Esophagus squamous epithelium (tissue), 5 donors: ENCODE results near the gene IFNG. TPM values are rescaled to one million over a fixed set of nuclear protein-coding genes. Genes with fewer than 3 reads are reported as not detected.

ENCODE experiments used
- DNase-seq: peaks from one replicate; lab custom pipeline; 2025; lab: John Stamatoyannopoulos, UW
- H3K27ac ChIP-seq, 4 donors: fragments of 200-600 bp; sonication (generic); one replicate each; pipeline ENCODE4 v1.5.1; 2016 to 2019; ENCODE audit warnings: mild to moderate bottlenecking in 1 of 4
- H3K27me3 ChIP-seq, 4 donors: fragments of 200-600 bp; sonication (generic); 1 replicate in 3 of 4; 2 replicates in 1 of 4; pipeline versions ENCODE4 v1.5.1 to v1.6.0; 2017 to 2021; ENCODE audit warnings: antibody characterized with exemption in 1 of 4
- H3K36me3 ChIP-seq, 3 donors: fragments of 200-600 bp; sonication (generic); one replicate each; pipeline ENCODE4 v1.5.1; 2016 to 2019
- H3K4me1 ChIP-seq, 3 donors: fragments of 200-600 bp; sonication (generic); one replicate each; pipeline ENCODE4 v1.5.1; 2017 to 2019
- H3K4me3 ChIP-seq, 4 donors: fragments of 200-600 bp; sonication (generic); 1 replicate in 3 of 4; 2 replicates in 1 of 4; pipeline ENCODE4 v1.5.1; 2016 to 2019; ENCODE audit warnings: mild to moderate bottlenecking in 2 of 4, moderate library complexity in 1 of 4
- H3K9me3 ChIP-seq, 3 donors: fragments of 200-600 bp; sonication (generic); one replicate each; pipeline ENCODE4 v1.5.1; 2016 to 2019
- CTCF ChIP-seq, 6 experiments: fragments of 450-650 bp in 4 of 6; fragments of 200-600 bp in 2 of 6; sonication (generic) in 2 of 6; IDR thresholded peaks; one replicate each; pipeline ENCODE4 v1.5.1; 2016 to 2019; ENCODE audit warnings: antibody characterized with exemption in 6 of 6, mild to moderate bottlenecking in 4 of 6, moderate library complexity in 4 of 6
- POLR2A ChIP-seq, 4 donors: fragments of 450-650 bp; IDR thresholded peaks; one replicate each; pipeline ENCODE4 v1.6.1; 2017; ENCODE audit warnings: antibody characterized with exemption in 4 of 4, mild to moderate bottlenecking in 4 of 4, moderate library complexity in 3 of 4
- WGBS, 2 donors: methylation state at CpG; one replicate each; pipeline ENCODE4 v1.1.5; 2018; 5-methylcytosine and 5-hydroxymethylcytosine counted together
- intact Hi-C: fragments of 100-400 bp; cut with DNase I; formaldehyde crosslinking; loops from one replicate; pipeline ENCODE4 v1.15.0; 2022
- total RNA-seq, 4 donors: library from RNA; depleted of rRNA; stranded (reverse); fragments of >200 nt; gene quantifications; one replicate each; pipeline ENCODE4 v1.1.0, GENCODE V29; 2016
- donor health status: DM: yes; HTN: yes; CAD: no.

The IFNG gene
- total RNA-seq, 4 donors from 2014 or later: not detected

GRCh38 chr12:68111995-68112394, 47.5 kb downstream of the IFNG start:
- H3K27ac ChIP-seq: no peak overlapping the region
- TF ChIP-seq CTCF (IDR thresholded peaks at IDR 0.05): no peak
- no peak for TF ChIP-seq POLR2A (IDR thresholded peaks at IDR 0.05)
- DNase-seq: no peak
- no peak overlapping the region for H3K4me3 ChIP-seq
- intact Hi-C loops: no loop called here
- no peaks in the 10 kb centered on the region for H3K27me3 ChIP-seq
- H3K4me1 ChIP-seq: no peaks in the 10 kb centered on the region
- H3K9me3 ChIP-seq: no peaks in the 10 kb centered on the region
- no peaks in the 10 kb centered on the region for H3K36me3 ChIP-seq

GRCh38 chr12:68109444-68110217, 49.9 kb downstream of the IFNG start:
- no peaks in the 10 kb centered on the region for H3K4me1 ChIP-seq
- no peak for DNase-seq
- no peaks in the 10 kb centered on the region for H3K36me3 ChIP-seq
- WGBS, 2 donors: 55 to 64% methylated on average over 1 of the region's 1 CpG
- H3K27me3 ChIP-seq: no peaks in the 10 kb centered on the region
- no peak overlapping the region for H3K27ac ChIP-seq
- no peaks in the 10 kb centered on the region for H3K9me3 ChIP-seq
- intact Hi-C loops: no loop called here
- TF ChIP-seq CTCF (IDR thresholded peaks at IDR 0.05) (no peak), POLR2A (IDR thresholded peaks at IDR 0.05) (no peak)
- no peak overlapping the region for H3K4me3 ChIP-seq

GRCh38 chr12:68109001-68109400, 50.5 kb downstream of the IFNG start:
- no peak for DNase-seq
- Histone ChIP-seq H3K4me1 (no peaks in the 10 kb centered on the region), H3K4me3 (no peak overlapping the region), H3K36me3 (no peaks in the 10 kb centered on the region), H3K27ac (no peak overlapping the region), H3K9me3 (no peaks in the 10 kb centered on the region), H3K27me3 (no peaks in the 10 kb centered on the region)
- TF ChIP-seq CTCF (IDR thresholded peaks at IDR 0.05) (no peak), POLR2A (IDR thresholded peaks at IDR 0.05) (no peak)
- intact Hi-C loops: no loop called here

- H3K27ac ChIP-seq: no peak overlapping the region
- no peak overlapping the region for H3K4me3 ChIP-seq
- 64 to 75% methylated on average over 1 of the region's 1 CpG for WGBS, 2 donors
- no peaks in the 10 kb centered on the region for H3K9me3 ChIP-seq
- intact Hi-C loops: no loop called here
- H3K27me3 ChIP-seq: peaks cover 0 to 2% (median 0%) of the 10 kb centered on the region in 4 donors
- H3K4me1 ChIP-seq: no peaks in the 10 kb centered on the region
- H3K36me3 ChIP-seq: no peaks in the 10 kb centered on the region
- DNase-seq: no peak
- TF ChIP-seq CTCF (IDR thresholded peaks at IDR 0.05) (no peak), POLR2A (IDR thresholded peaks at IDR 0.05) (no peak)
These were observed 52.9 kb downstream of the IFNG start for GRCh38 chr12:68106660-68107059.

GRCh38 chr12:68106160-68106559, 53.4 kb downstream of the IFNG start:
- TF ChIP-seq POLR2A (IDR thresholded peaks at IDR 0.05) (no peak), CTCF (IDR thresholded peaks at IDR 0.05) (no peak)
- Histone ChIP-seq H3K36me3 (no peaks in the 10 kb centered on the region), H3K4me1 (no peaks in the 10 kb centered on the region), H3K4me3 (no peak overlapping the region), H3K27ac (no peak overlapping the region), H3K27me3 (peaks cover 0 to 7% (median 0%) of the 10 kb centered on the region in 4 donors), H3K9me3 (no peaks in the 10 kb centered on the region)
- WGBS, 2 donors: 53 to 69% methylated on average over 5 of the region's 5 CpGs
- intact Hi-C loops: no loop called here
- DNase-seq: no peak

Other genes starting within 250 kb of the IFNG start
- gene IFNG-AS1, start 170.3 kb downstream of the IFNG start, total RNA-seq: under 1 TPM in 1 of 4 donors, not detected in 3; 0.57 TPM
- 1 to 10 TPM in 1 of 4 donors, under 1 TPM in 1, not detected in 2; 0.38 to 1.3 TPM for gene IL26, start 66.1 kb upstream of the IFNG start, total RNA-seq
- under 1 TPM in 1 of 4 donors, not detected in 3; 0.35 TPM for gene IL22, start 93.9 kb upstream of the IFNG start, total RNA-seq
- gene MDM1, start 172.6 kb upstream of the IFNG start, total RNA-seq: 10 to 100 TPM in 2 of 4 donors, 1 to 10 TPM in 2; 8.0 to 14.1 (median 10.5) TPM